ENCODE measurements around the gene IGSF9B.

DNA sequence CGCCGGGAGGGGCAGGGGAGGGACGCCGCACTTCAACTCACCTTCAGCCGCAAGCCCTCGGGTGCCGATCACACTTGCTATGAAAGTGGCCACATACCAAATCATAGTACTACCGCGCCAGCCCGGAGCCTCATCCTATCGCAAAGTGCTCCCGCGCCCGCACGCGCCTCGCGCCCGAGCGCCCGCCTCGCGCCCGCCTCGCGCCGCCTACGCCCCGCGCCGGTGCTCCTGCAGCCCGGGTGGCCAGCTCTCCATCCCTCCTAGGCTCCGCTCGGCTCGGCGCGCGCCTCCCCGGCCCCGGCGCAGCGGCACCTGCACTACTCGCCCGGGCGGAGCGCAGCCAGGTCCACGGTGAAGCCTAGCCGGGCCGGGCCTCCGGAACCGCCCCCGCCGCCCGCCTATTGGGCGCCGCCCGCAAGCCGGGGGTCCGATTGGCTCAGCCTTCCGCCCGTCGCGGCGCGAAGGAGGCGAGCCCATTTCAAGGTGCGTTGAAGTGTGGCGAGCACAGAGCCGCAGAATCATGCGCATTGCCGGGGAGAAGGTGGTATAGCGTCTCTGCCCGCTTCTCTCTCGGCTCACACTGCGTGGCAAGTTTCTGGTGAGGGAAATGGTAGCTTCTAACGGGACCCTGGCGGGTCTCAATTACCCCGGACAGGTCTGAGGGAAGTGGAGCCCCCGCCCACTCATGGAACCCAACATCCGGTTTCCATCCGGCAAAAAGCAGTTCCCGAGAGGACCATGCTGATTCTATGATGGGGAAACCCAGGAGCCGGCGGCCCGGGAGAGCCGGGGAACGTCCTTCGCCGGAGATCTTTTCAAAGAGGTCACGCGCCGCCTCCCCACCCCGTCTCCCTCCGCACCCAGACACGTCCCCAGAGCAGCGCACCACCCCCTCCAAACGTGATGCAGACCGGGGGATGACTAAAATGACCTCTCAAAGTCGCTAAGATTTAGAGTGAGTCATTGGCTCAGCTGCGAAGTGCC lies at the start of gene IGSF9B:
- TF ChIP-seq, protein P1, sequence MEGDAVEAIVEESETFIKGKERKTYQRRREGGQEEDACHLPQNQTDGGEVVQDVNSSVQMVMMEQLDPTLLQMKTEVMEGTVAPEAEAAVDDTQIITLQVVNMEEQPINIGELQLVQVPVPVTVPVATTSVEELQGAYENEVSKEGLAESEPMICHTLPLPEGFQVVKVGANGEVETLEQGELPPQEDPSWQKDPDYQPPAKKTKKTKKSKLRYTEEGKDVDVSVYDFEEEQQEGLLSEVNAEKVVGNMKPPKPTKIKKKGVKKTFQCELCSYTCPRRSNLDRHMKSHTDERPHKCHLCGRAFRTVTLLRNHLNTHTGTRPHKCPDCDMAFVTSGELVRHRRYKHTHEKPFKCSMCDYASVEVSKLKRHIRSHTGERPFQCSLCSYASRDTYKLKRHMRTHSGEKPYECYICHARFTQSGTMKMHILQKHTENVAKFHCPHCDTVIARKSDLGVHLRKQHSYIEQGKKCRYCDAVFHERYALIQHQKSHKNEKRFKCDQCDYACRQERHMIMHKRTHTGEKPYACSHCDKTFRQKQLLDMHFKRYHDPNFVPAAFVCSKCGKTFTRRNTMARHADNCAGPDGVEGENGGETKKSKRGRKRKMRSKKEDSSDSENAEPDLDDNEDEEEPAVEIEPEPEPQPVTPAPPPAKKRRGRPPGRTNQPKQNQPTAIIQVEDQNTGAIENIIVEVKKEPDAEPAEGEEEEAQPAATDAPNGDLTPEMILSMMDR (IDR thresholded peaks at IDR 0.05; ENCODE audit: low read depth, low read length) = no peak
- no peak for TF ChIP-seq EZH2phosphoT487 (IDR thresholded peaks at IDR 0.05; ENCODE audit: low read depth)

Measured in OCI-LY3 (cell line).